UCSD-AML1 (cell line): Measurements from ENCODE around the gene ZNF217.
"Not testable (repeated sequence)": the region's sequence is repeated elsewhere in the genome, so short reads cannot be mapped to it uniquely, and the experiment has no call there.

Experiments used
- DNase-seq: peaks from one replicate; lab custom pipeline; 2025; ENCODE audit not compliant: unreplicated experiment; lab: John Stamatoyannopoulos, UW

ZNF217 gene

GRCh38 chr20:53598140-53599043, 4.8 kb upstream of the ZNF217 start:
- DNase-seq = no peak

- DNase-seq = no peak
Measured at GRCh38 chr20:53597521-53598120, 4.0 kb upstream of the ZNF217 start.

GRCh38 chr20:53597030-53597482, 3.4 kb upstream of the ZNF217 start:
- DNase-seq = no peak

- not testable (repeated sequence) for DNase-seq
Measured at GRCh38 chr20:53596189-53597001, 2.8 kb upstream of the ZNF217 start.

- DNase-seq = not testable (repeated sequence)
Measured at GRCh38 chr20:53595742-53596141, 2.1 kb upstream of the ZNF217 start.

GRCh38 chr20:53595018-53595378, 1.4 kb upstream of the ZNF217 start:
- no peak for DNase-seq

- DNase-seq = peak; percentile 93
Measured at GRCh38 chr20:53594068-53595017, 704 bp upstream of the ZNF217 start.

GRCh38 chr20:53592992-53593465, 610 bp downstream of the ZNF217 start:
- DNase-seq = peak; percentile 61

- DNase-seq = peak; percentile 62
Measured at GRCh38 chr20:53592454-53592991, 1.1 kb downstream of the ZNF217 start.

GRCh38 chr20:53591941-53592441, 1.6 kb downstream of the ZNF217 start:
- DNase-seq = not testable (repeated sequence)

GRCh38 chr20:53591206-53591741, 2.4 kb downstream of the ZNF217 start:
- DNase-seq = not testable (repeated sequence)

GRCh38 chr20:53590608-53591007, 3.0 kb downstream of the ZNF217 start:
- not testable (repeated sequence) for DNase-seq

GRCh38 chr20:53590122-53590521, 3.5 kb downstream of the ZNF217 start:
- not testable (repeated sequence) for DNase-seq

- not testable (repeated sequence) for DNase-seq
Measured at GRCh38 chr20:53589321-53590065, 4.1 kb downstream of the ZNF217 start.

GRCh38 chr20:53587157-53587703, 6.4 kb downstream of the ZNF217 start:
- DNase-seq = not testable (repeated sequence)

GRCh38 chr20:53586640-53587039, 7.0 kb downstream of the ZNF217 start:
- no peak for DNase-seq

- not testable (repeated sequence) for DNase-seq
Measured at GRCh38 chr20:53585910-53586309, 7.7 kb downstream of the ZNF217 start.

- DNase-seq = not testable (repeated sequence)
Measured at GRCh38 chr20:53585004-53585569, 8.6 kb downstream of the ZNF217 start.
